Endothelial cell of umbilical vein (primary cell): ENCODE results near the gene ZNF804B.

Source experiments
- CTCF ChIP-seq, 2 donors: IDR thresholded peaks; 1 replicate in 1 of 2; 2 replicates in 1 of 2; pipeline ENCODE4 v1.5.1; 2011; ENCODE audit warnings: low read length in 2 of 2, mild to moderate bottlenecking in 2 of 2, moderate library complexity in 2 of 2, control low read depth in 1 of 2, inconsistent platforms in 1 of 2, low read depth in 1 of 2; ENCODE audit not compliant: insufficient read depth in 1 of 2; ENCODE audit errors: extremely low read depth in 1 of 2
- MYC ChIP-seq: IDR thresholded peaks from one replicate; pipeline ENCODE4 v1.6.1; 2011; ENCODE audit warnings: mild to moderate bottlenecking, low read depth, low read length
- POLR2A ChIP-seq: IDR thresholded peaks from 2 replicates; pipeline ENCODE4 v1.6.1; 2012; ENCODE audit warnings: low read depth, mild to moderate bottlenecking, control low read depth, low read length

DNA sequence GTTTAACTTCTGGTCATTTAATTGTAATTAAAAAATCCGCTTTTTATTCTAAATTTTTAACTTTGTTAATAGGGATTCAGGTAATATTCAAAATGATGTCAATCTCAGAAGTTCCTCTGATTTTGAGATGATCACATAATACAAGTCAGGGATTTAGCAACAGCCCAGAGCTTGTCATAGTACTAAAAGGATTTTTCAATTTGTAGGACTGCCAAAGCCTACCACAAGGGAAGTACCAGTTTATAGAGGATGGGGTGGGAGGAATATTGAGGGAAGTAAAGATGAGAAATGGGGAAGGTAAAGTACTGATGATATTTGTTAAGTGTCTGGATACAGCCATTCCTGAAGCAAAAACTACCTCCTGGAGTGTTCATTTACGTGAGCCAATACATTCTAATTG lies 314.3 kb downstream of the ZNF804B start:
- TF ChIP-seq POLR2A: no peak
- TF ChIP-seq MYC: no peak
- no peak for TF ChIP-seq CTCF (IDR thresholded peaks at IDR 0.05; ENCODE audit: extremely low read depth in 1 of 2, insufficient read depth in 1 of 2, low read depth in 1 of 2, low read length in 2 of 2)
